ENCODE measurements around the gene TANC1. TPM values are rescaled to one million over a fixed set of nuclear protein-coding genes. Genes with fewer than 3 reads are reported as not detected.

The TANC1 gene
- total and polyA plus RNA-seq, 2 donors (not counting 3 experiments of a cell fraction or from before 2014, with no cell fraction given) = 58.9 to 99.4 TPM

GRCh38 chr2:159224061-159224813 lies 255.8 kb downstream of the TANC1 start:
- intact Hi-C loops (cut with micrococcal nuclease) (no loop called here), dilution Hi-C loops (cut with MboI; ENCODE audit: extremely low pct_ligation_motif_present, low sequenced_read_pairs) (no loop called here)
- CTCF ChIA-PET = interaction anchor here (0.8 to 1.1 kb wide), 2 partner anchors 24 to 105 kb away, joined by 3 read pairs; no protein-coding TSS in a partner anchor
- no peaks in the 10 kb centered on the region for H3K9me3 ChIP-seq (replicated peaks; ENCODE audit: control insufficient read depth, insufficient read depth, low read length)
- H3K4me1 ChIP-seq (ENCODE audit: control insufficient read depth, extremely low read depth, insufficient read depth, low read length) = peaks cover 27% of the 10 kb centered on the region
- no peaks in the 10 kb centered on the region for H3K79me2 ChIP-seq (ENCODE audit: control insufficient read depth, insufficient read depth, low read length)
- peaks cover 35 to 50% of the 10 kb centered on the region in 2 experiments for H3K36me3 ChIP-seq (ENCODE audit: control insufficient read depth in 2 of 2, extremely low read depth in 1 of 2, insufficient read depth in 2 of 2, low read length in 2 of 2)
- H3K27me3 ChIP-seq (ENCODE audit: control insufficient read depth in 2 of 2, insufficient read depth in 2 of 2, low read length in 2 of 2) = no peaks in the 10 kb centered on the region
- FAIRE-seq = no peak
- no peaks in the 10 kb centered on the region for H3K9me1 ChIP-seq (replicated peaks; ENCODE audit: control insufficient read depth, extremely low read depth, insufficient read depth, low read length)
- H3K4me3 ChIP-seq (replicated peaks in 1 of 3; ENCODE audit: insufficient read depth in 1 of 3, low read depth in 1 of 3, low read length in 3 of 3) = no peak overlapping the region
- POLR2A ChIA-PET = no interaction called here
- peak overlapping the region; percentile 78 for H3K27ac ChIP-seq (ENCODE audit: insufficient read depth, low read depth, low read length)
- H3K9ac ChIP-seq (replicated peaks; ENCODE audit: extremely low read depth, insufficient read depth, low read length) = no peak overlapping the region
- BruUV-seq (replicated peaks) = no TSS peak
- no peak overlapping the region for H3K4me2 ChIP-seq (ENCODE audit: insufficient read depth, low read length)
- H2AFZ ChIP-seq (ENCODE audit: low read depth, low read length) = no peak overlapping the region
- DNase-seq (ENCODE audit: low read depth, low spot score) = no peak
- no peaks in the 10 kb centered on the region for H4K20me1 ChIP-seq (replicated peaks; ENCODE audit: control insufficient read depth, extremely low read depth, insufficient read depth, low read length)
- no peak for TF ChIP-seq MAX (IDR thresholded peaks at IDR 0.05; ENCODE audit: insufficient read depth, insufficient read length)
- no peak for TF ChIP-seq EZH2 (IDR thresholded peaks at IDR 0.05; ENCODE audit: borderline replicate concordance, low read depth, low read length, severe bottlenecking)
- TF ChIP-seq JUN (IDR thresholded peaks at IDR 0.05; ENCODE audit: borderline replicate concordance, insufficient read depth, insufficient read length, low read depth) = no peak
- TF ChIP-seq GATA2 (IDR thresholded peaks at IDR 0.05; ENCODE audit: insufficient read depth, insufficient read length, low read depth, low read length) = no peak
- no peak for TF ChIP-seq POLR2AphosphoS5 (IDR thresholded peaks at IDR 0.05; ENCODE audit: insufficient read depth, low read depth, low read length)
- no peak for TF ChIP-seq CTCF (IDR thresholded peaks at IDR 0.05; ENCODE audit: extremely low read depth in 1 of 2, insufficient read depth in 1 of 2, low read depth in 1 of 2, low read length in 2 of 2)
